Tibial artery (tissue), 4 donors: ENCODE data around the gene SLC39A11.

Experiments
- DNase-seq, 2 donors: peaks; one replicate each; pipeline ENCODE4 v3.0.0-alpha.2; 2019
- H3K27ac ChIP-seq, 2 donors: fragments of 200-600 bp; sonication (generic) in 1 of 2; 1 replicate in 1 of 2; 2 replicates in 1 of 2; pipeline ENCODE4 v1.5.1; 2018 to 2019; ENCODE audit warnings: mild to moderate bottlenecking in 1 of 2
- H3K27me3 ChIP-seq, 2 donors: fragments of 200-600 bp; sonication (generic) in 1 of 2; one replicate each; pipeline versions ENCODE4 v1.5.1 to v1.6.0; 2016 to 2019
- H3K36me3 ChIP-seq, 3 donors: fragments of 200-600 bp; sonication (generic) in 2 of 3; one replicate each; pipeline ENCODE4 v1.5.1; 2016 to 2019; ENCODE audit warnings: mild to moderate bottlenecking in 2 of 3
- H3K4me1 ChIP-seq, 4 donors: fragments of 200-600 bp; sonication (generic) in 2 of 4; 1 replicate in 3 of 4; 2 replicates in 1 of 4; pipeline ENCODE4 v1.5.1; 2016 to 2019
- H3K4me3 ChIP-seq, 2 donors: fragments of 200-600 bp; sonication (generic) in 1 of 2; 1 replicate in 1 of 2; 2 replicates in 1 of 2; pipeline ENCODE4 v1.5.1; 2018 to 2019; ENCODE audit warnings: mild to moderate bottlenecking in 2 of 2
- H3K9me3 ChIP-seq, 3 donors: fragments of 200-600 bp; sonication (generic) in 1 of 3; one replicate each; pipeline ENCODE4 v1.5.1; 2016 to 2019
- intact Hi-C: fragments of 100-400 bp; cut with DNase I; formaldehyde crosslinking; loops from one replicate; pipeline ENCODE4 v1.15.0; 2023; ENCODE audit warnings: low total_unique reads
- TF ChIP-seq, protein P1 (sequence below), 2 experiments: fragments of 200-600 bp in 1 of 2; fragments of 450-650 bp in 1 of 2; IDR thresholded peaks; one replicate each; pipeline ENCODE4 v1.5.1; 2017 to 2019; ENCODE audit warnings: antibody characterized with exemption in 2 of 2, mild to moderate bottlenecking in 1 of 2, moderate library complexity in 1 of 2

Gene SLC39A11

GRCh38 chr17:72719578-72720493 lies 372.7 kb downstream of the SLC39A11 start:
- H3K4me3 ChIP-seq: no peak overlapping the region
- intact Hi-C loops: loop anchor here (10.0 kb wide), 2 partner anchors 155 to 435 kb away; no protein-coding TSS in a partner anchor
- no peaks in the 10 kb centered on the region for H3K9me3 ChIP-seq
- TF ChIP-seq, protein P1, sequence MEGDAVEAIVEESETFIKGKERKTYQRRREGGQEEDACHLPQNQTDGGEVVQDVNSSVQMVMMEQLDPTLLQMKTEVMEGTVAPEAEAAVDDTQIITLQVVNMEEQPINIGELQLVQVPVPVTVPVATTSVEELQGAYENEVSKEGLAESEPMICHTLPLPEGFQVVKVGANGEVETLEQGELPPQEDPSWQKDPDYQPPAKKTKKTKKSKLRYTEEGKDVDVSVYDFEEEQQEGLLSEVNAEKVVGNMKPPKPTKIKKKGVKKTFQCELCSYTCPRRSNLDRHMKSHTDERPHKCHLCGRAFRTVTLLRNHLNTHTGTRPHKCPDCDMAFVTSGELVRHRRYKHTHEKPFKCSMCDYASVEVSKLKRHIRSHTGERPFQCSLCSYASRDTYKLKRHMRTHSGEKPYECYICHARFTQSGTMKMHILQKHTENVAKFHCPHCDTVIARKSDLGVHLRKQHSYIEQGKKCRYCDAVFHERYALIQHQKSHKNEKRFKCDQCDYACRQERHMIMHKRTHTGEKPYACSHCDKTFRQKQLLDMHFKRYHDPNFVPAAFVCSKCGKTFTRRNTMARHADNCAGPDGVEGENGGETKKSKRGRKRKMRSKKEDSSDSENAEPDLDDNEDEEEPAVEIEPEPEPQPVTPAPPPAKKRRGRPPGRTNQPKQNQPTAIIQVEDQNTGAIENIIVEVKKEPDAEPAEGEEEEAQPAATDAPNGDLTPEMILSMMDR (IDR thresholded peaks at IDR 0.05): no peak
- H3K36me3 ChIP-seq: no peaks in the 10 kb centered on the region
- H3K27ac ChIP-seq: no peak overlapping the region
- no peak for DNase-seq
- no peaks in the 10 kb centered on the region for H3K27me3 ChIP-seq
- no peaks in the 10 kb centered on the region for H3K4me1 ChIP-seq

DNA sequence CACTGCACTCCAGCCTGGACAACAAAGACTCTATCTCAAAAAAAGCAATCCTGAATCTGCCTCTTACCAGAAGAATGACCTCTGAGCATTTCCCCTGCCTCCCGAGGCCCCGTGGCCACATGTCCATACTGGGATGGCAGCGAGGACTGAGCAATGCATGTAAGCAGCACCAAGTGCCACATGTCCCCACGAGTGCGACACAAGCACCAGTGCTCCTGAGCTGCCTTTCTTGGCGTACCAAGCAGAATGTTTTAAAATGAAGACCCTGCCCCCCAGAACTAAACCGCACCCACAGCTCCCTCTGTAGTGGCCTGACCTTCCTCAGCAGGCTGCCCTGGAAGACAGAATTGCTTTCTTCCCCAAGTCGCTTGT lies 373.3 kb downstream of the SLC39A11 start:
- no peaks in the 10 kb centered on the region for H3K4me1 ChIP-seq
- H3K9me3 ChIP-seq: no peaks in the 10 kb centered on the region
- H3K4me3 ChIP-seq: no peak overlapping the region
- no peaks in the 10 kb centered on the region for H3K36me3 ChIP-seq
- no peak overlapping the region for H3K27ac ChIP-seq
- no peaks in the 10 kb centered on the region for H3K27me3 ChIP-seq
- no peak for DNase-seq
- TF ChIP-seq, protein P1 (IDR thresholded peaks at IDR 0.05): no peak
- intact Hi-C loops: no loop called here

DNA sequence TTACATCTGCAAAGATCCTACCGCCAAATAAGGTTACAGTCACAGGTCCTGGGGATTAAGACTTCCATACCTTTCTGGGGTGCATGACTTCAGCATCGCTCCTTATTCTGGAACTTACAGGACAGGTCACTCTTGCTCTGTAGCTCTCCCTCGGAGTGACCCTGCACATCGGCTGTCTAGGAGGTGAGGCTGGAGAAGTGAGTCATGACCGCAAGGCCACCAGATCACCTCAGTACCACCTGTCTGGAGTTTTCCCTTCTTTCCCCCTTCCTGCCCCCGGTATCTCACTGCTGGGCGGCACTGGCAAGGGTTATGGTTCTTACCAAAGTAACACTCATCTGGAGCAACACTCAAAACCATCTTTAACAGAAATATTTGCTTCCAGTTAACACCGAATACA lies 374.8 kb downstream of the SLC39A11 start:
- H3K27me3 ChIP-seq: no peaks in the 10 kb centered on the region
- intact Hi-C loops: no loop called here
- DNase-seq: no peak
- no peaks in the 10 kb centered on the region for H3K9me3 ChIP-seq
- H3K4me1 ChIP-seq: no peaks in the 10 kb centered on the region
- TF ChIP-seq, protein P1 (IDR thresholded peaks at IDR 0.05): no peak
- H3K27ac ChIP-seq: no peak overlapping the region
- H3K36me3 ChIP-seq: no peaks in the 10 kb centered on the region
- no peak overlapping the region for H3K4me3 ChIP-seq

- H3K36me3 ChIP-seq: no peaks in the 10 kb centered on the region
- H3K9me3 ChIP-seq: no peaks in the 10 kb centered on the region
- no peak overlapping the region for H3K27ac ChIP-seq
- no peak for DNase-seq
- intact Hi-C loops: no loop called here
- no peaks in the 10 kb centered on the region for H3K4me1 ChIP-seq
- no peak overlapping the region for H3K4me3 ChIP-seq
- H3K27me3 ChIP-seq: no peaks in the 10 kb centered on the region
- TF ChIP-seq, protein P1 (IDR thresholded peaks at IDR 0.05): no peak
Observed at GRCh38 chr17:72717276-72717675, 375.2 kb downstream of the SLC39A11 start.

DNA sequence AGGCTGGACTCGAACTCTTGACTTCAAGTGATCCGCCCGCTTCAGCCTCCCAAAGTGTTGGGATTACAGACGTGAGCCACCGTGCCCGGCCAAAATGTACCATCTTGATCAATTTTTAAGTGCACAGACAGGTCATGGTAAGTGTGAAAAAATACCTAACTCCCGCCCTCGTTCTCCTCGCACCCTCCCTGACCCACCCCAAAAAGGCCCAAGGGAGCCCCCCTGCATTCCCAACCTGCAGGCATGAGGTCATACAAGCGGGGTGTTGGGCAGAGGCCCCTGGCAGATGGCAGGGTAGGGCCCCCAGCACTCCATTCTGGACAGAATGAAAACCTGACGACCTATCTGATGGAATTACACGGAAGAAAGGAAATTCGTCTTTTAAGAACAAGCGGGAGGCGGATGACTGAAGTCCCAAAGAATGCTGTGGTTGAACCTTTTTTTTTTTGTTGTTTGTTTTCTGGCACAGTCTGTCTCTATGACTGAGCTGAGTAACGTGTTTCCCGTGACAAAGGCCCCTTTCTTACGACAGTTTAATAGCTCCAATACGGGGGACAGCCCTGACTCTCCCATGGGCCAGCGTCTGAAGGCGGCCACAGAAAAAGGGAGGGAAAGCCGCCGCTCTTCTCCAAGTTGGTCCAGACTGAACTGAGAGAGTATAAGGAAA lies 376.4 kb downstream of the SLC39A11 start:
- Histone ChIP-seq H3K27me3 (no peaks in the 10 kb centered on the region), H3K36me3 (peaks cover 8 to 11% (median 10%) of the 10 kb centered on the region in 3 donors), H3K4me3 (no peak overlapping the region), H3K4me1 (no peaks in the 10 kb centered on the region), H3K9me3 (peaks cover 0 to 8% (median 1%) of the 10 kb centered on the region in 3 donors), H3K27ac (no peak overlapping the region)
- TF ChIP-seq, protein P1 (IDR thresholded peaks at IDR 0.05): no peak
- intact Hi-C loops: no loop called here
- no peak for DNase-seq
